ENCODE data around the gene CLIC6. TPM values are rescaled to one million over a fixed set of nuclear protein-coding genes. Genes with fewer than 3 reads are reported as not detected.
A peak's percentile ranks its signal among the peaks of the same experiment; 100 is the strongest.

CLIC6 gene
- total and polyA plus RNA-seq, 9 of the 15 experiments (the other 6 are each of a cell fraction or from before 2014, with no cell fraction given) = not detected

GRCh38 chr21:34619841-34620665 is 48.7 kb upstream of the CLIC6 start (continued):
- no peak for TF ChIP-seq CHAMP1 (IDR thresholded peaks at IDR 0.05)
- no peak for TF ChIP-seq SMAD2 (IDR thresholded peaks at IDR 0.05; ENCODE audit: low read depth, low read length)
- TF ChIP-seq GABPB2 (CRISPR knock-in tag; conservative IDR thresholded peaks at IDR 0.05) = no peak
- TF ChIP-seq MXI1 (IDR thresholded peaks at IDR 0.05; ENCODE audit: low read depth, low read length) = no peak
- TF ChIP-seq CEBPB (tag; IDR thresholded peaks at IDR 0.05) = no peak
- peak; percentile 60; the same call in 1 of the 2 replicates for TF ChIP-seq MEF2A (IDR thresholded peaks at IDR 0.05; ENCODE audit: control insufficient read depth, low read depth, low read length)
- no peak for TF ChIP-seq CBX2 (IDR thresholded peaks at IDR 0.05; ENCODE audit: insufficient read depth, low read length, poor library complexity, severe bottlenecking)
- TF ChIP-seq TCF3 (CRISPR knock-in tag; IDR thresholded peaks at IDR 0.05) = peak; percentile 52
- TF ChIP-seq RFX1 (IDR thresholded peaks at IDR 0.05) = no peak
- TF ChIP-seq ZFP91 (CRISPR knock-in tag; IDR thresholded peaks at IDR 0.05) = no peak
- TF ChIP-seq ZNF354B (CRISPR knock-in tag; IDR thresholded peaks at IDR 0.05) = 0 out of 2 replicates have a peak, but pooled peaks have one; percentile 8
